ENCODE data around the gene IL21R. TPM values are rescaled to one million over a fixed set of nuclear protein-coding genes. Genes with fewer than 3 reads are reported as not detected.

Gene IL21R
- total RNA-seq, 1 donor from 2014 or later, result 1.6 TPM

DNA sequence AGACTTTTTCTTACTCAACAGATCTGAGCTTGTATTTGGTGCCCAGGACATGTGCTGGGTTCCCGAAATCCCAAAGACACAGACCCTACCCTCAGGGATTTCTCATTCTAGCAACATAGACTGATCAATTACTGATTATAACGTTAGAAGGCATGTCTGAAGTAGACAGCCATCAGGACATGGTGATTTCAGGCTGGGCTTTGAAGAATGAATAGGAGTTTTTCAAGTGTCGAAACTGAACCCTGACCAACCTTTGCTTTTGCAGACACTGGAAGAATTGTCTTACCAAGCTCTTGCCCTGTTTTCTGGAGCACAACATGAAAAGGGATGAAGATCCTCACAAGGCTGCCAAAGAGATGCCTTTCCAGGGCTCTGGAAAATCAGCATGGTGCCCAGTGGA, 40.0 kb upstream of the IL21R start:
- H3K36me3 ChIP-seq (ENCODE audit: control insufficient read depth, insufficient read depth, low read length), result no peaks in the 10 kb centered on the region
- TF ChIP-seq, protein P1, sequence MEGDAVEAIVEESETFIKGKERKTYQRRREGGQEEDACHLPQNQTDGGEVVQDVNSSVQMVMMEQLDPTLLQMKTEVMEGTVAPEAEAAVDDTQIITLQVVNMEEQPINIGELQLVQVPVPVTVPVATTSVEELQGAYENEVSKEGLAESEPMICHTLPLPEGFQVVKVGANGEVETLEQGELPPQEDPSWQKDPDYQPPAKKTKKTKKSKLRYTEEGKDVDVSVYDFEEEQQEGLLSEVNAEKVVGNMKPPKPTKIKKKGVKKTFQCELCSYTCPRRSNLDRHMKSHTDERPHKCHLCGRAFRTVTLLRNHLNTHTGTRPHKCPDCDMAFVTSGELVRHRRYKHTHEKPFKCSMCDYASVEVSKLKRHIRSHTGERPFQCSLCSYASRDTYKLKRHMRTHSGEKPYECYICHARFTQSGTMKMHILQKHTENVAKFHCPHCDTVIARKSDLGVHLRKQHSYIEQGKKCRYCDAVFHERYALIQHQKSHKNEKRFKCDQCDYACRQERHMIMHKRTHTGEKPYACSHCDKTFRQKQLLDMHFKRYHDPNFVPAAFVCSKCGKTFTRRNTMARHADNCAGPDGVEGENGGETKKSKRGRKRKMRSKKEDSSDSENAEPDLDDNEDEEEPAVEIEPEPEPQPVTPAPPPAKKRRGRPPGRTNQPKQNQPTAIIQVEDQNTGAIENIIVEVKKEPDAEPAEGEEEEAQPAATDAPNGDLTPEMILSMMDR (IDR thresholded peaks at IDR 0.05; ENCODE audit: insufficient read depth, low read length, poor library complexity, severe bottlenecking), result no peak
- DNase-seq (ENCODE audit: low read depth), result no peak
- no peaks in the 10 kb centered on the region for H3K27me3 ChIP-seq (ENCODE audit: control insufficient read depth, insufficient read depth, low read length)
- no peak overlapping the region for H3K4me3 ChIP-seq (ENCODE audit: low read depth, low read length)

DNA sequence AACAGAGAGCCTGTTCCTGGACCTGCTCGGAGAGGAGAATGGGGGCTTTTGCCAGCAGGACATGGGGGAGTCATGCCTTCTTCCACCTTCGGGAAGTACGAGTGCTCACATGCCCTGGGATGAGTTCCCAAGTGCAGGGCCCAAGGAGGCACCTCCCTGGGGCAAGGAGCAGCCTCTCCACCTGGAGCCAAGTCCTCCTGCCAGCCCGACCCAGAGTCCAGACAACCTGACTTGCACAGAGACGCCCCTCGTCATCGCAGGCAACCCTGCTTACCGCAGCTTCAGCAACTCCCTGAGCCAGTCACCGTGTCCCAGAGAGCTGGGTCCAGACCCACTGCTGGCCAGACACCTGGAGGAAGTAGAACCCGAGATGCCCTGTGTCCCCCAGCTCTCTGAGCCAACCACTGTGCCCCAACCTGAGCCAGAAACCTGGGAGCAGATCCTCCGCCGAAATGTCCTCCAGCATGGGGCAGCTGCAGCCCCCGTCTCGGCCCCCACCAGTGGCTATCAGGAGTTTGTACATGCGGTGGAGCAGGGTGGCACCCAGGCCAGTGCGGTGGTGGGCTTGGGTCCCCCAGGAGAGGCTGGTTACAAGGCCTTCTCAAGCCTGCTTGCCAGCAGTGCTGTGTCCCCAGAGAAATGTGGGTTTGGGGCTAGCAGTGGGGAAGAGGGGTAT, 39.3 kb upstream of the IL21R start:
- Histone ChIP-seq H3K4me3 (ENCODE audit: low read depth, low read length) (no peak overlapping the region), H3K27me3 (ENCODE audit: control insufficient read depth, insufficient read depth, low read length) (no peaks in the 10 kb centered on the region), H3K36me3 (ENCODE audit: control insufficient read depth, insufficient read depth, low read length) (no peaks in the 10 kb centered on the region)
- no peak for DNase-seq (ENCODE audit: low read depth)
- TF ChIP-seq, protein P1 (IDR thresholded peaks at IDR 0.05; ENCODE audit: insufficient read depth, low read length, poor library complexity, severe bottlenecking), result no peak

DNA sequence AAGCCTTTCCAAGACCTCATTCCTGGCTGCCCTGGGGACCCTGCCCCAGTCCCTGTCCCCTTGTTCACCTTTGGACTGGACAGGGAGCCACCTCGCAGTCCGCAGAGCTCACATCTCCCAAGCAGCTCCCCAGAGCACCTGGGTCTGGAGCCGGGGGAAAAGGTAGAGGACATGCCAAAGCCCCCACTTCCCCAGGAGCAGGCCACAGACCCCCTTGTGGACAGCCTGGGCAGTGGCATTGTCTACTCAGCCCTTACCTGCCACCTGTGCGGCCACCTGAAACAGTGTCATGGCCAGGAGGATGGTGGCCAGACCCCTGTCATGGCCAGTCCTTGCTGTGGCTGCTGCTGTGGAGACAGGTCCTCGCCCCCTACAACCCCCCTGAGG, 38.7 kb upstream of the IL21R start:
- H3K36me3 ChIP-seq (ENCODE audit: control insufficient read depth, insufficient read depth, low read length), result no peaks in the 10 kb centered on the region
- TF ChIP-seq, protein P1 (IDR thresholded peaks at IDR 0.05; ENCODE audit: insufficient read depth, low read length, poor library complexity, severe bottlenecking), result no peak
- DNase-seq (ENCODE audit: low read depth), result no peak
- no peak overlapping the region for H3K4me3 ChIP-seq (ENCODE audit: low read depth, low read length)
- no peaks in the 10 kb centered on the region for H3K27me3 ChIP-seq (ENCODE audit: control insufficient read depth, insufficient read depth, low read length)

DNA sequence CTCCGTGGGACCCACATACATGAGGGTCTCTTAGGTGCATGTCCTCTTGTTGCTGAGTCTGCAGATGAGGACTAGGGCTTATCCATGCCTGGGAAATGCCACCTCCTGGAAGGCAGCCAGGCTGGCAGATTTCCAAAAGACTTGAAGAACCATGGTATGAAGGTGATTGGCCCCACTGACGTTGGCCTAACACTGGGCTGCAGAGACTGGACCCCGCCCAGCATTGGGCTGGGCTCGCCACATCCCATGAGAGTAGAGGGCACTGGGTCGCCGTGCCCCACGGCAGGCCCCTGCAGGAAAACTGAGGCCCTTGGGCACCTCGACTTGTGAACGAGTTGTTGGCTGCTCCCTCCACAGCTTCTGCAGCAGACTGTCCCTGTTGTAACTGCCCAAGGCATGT, 38.2 kb upstream of the IL21R start:
- Histone ChIP-seq H3K4me3 (ENCODE audit: low read depth, low read length) (no peak overlapping the region), H3K27me3 (ENCODE audit: control insufficient read depth, insufficient read depth, low read length) (no peaks in the 10 kb centered on the region), H3K36me3 (ENCODE audit: control insufficient read depth, insufficient read depth, low read length) (no peaks in the 10 kb centered on the region)
- TF ChIP-seq, protein P1 (IDR thresholded peaks at IDR 0.05; ENCODE audit: insufficient read depth, low read length, poor library complexity, severe bottlenecking), result no peak
- DNase-seq (ENCODE audit: low read depth), result no peak

DNA sequence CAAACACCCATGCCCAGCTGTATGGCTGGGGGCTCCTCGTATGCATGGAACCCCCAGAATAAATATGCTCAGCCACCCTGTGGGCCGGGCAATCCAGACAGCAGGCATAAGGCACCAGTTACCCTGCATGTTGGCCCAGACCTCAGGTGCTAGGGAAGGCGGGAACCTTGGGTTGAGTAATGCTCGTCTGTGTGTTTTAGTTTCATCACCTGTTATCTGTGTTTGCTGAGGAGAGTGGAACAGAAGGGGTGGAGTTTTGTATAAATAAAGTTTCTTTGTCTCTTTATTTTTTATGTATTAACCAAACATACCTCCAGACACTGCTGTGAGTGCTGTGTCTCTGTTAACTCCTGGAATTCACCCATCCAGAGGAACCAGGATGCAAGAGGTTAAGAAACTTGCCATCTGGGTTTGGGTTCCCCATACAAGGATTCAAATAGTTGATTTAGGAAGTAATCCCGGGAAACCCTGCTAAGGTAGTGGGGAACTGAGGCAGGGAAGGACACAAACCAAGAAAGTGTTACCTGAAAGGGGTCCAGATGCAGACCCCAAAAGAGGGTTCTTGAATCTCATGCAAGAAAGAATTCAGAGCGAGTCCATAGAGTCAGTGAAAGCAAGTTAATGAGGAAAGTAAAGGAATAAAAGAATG, 37.4 kb upstream of the IL21R start:
- TF ChIP-seq, protein P1 (IDR thresholded peaks at IDR 0.05; ENCODE audit: insufficient read depth, low read length, poor library complexity, severe bottlenecking), result no peak
- H3K4me3 ChIP-seq (ENCODE audit: low read depth, low read length), result no peak overlapping the region
- DNase-seq (ENCODE audit: low read depth), result no peak
- no peaks in the 10 kb centered on the region for H3K36me3 ChIP-seq (ENCODE audit: control insufficient read depth, insufficient read depth, low read length)
- H3K27me3 ChIP-seq (ENCODE audit: control insufficient read depth, insufficient read depth, low read length), result no peaks in the 10 kb centered on the region

Measured in kidney epithelial cell (primary cell).